Epithelial cell of proximal tubule (primary cell): ENCODE measurements around the gene DKK1. TPM values are rescaled to one million over a fixed set of nuclear protein-coding genes. Genes with fewer than 3 reads are reported as not detected.

ENCODE experiments used
- DNase-seq: peaks from one replicate; pipeline ENCODE4 v3.0.0-alpha.2; 2011; ENCODE audit warnings: low read depth
- H3K4me3 ChIP-seq: 2 replicates; pipeline ENCODE4 v1.5.1; 2011; ENCODE audit warnings: low read depth, mild to moderate bottlenecking, low read length
- total RNA-seq: library from RNA; depleted of rRNA; stranded (reverse); fragments of >200 nt; gene quantifications from 2 replicates; pipeline ENCODE4 v1.2.3, GENCODE V29; 2015
- TF ChIP-seq, protein P1 (sequence below): conservative IDR thresholded peaks from 2 replicates; pipeline ENCODE4 v1.5.1; 2012; ENCODE audit warnings: low read depth, mild to moderate bottlenecking, low read length

Gene DKK1
- total RNA-seq, 1 donor from 2014 or later: 3.2 TPM

DNA sequence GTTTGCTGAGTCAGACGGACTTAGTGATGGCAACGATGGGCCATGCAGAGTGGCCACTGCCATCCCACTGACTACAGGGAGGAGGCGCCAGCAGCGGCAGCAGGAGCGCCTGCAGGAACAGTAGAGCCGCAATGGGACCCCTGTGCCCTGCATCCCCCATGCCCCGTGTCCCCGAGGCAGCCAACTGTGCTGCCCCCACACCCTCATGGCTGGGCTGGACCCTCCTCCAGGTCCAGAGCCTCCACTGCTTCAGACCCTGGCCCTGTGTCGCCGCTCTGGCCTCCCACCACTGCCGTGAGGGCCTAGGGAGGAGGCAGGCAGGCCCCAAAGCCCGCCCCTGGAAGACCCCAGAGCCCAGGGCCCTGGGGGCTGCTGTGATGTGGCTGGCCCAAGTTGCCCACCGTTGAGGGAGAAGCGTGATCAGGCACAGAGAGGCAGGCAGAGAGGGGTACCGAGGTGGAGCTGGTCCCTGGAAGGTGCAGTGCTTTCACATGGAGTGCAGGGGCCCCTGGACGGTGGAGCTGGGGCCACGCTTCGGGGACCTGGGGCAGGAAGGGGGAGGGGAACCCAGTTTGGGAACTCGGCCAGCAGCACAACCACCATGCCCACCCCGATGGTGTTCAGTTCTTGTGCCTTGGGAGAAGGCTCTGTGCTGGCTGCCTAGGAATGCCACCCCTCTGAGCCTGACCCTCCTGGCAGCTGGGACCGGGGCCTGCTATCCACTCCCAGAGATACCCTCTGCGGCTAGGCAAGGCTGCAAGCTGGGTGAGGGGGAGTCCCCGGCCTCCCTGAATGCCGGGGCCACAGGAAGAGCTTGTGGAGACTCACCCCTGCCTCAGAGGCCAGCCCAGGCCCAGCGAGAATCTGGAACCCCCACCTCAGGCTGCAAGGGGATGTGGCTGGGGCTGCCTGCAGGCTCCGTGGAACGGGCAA is 32.6 kb downstream of the DKK1 start:
- DNase-seq: no peak
- TF ChIP-seq, protein P1, sequence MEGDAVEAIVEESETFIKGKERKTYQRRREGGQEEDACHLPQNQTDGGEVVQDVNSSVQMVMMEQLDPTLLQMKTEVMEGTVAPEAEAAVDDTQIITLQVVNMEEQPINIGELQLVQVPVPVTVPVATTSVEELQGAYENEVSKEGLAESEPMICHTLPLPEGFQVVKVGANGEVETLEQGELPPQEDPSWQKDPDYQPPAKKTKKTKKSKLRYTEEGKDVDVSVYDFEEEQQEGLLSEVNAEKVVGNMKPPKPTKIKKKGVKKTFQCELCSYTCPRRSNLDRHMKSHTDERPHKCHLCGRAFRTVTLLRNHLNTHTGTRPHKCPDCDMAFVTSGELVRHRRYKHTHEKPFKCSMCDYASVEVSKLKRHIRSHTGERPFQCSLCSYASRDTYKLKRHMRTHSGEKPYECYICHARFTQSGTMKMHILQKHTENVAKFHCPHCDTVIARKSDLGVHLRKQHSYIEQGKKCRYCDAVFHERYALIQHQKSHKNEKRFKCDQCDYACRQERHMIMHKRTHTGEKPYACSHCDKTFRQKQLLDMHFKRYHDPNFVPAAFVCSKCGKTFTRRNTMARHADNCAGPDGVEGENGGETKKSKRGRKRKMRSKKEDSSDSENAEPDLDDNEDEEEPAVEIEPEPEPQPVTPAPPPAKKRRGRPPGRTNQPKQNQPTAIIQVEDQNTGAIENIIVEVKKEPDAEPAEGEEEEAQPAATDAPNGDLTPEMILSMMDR: no peak
- H3K4me3 ChIP-seq: no peak overlapping the region

- TF ChIP-seq, protein P1: no peak
- no peak for DNase-seq
- no peak overlapping the region for H3K4me3 ChIP-seq
These were observed 33.2 kb downstream of the DKK1 start for GRCh38 chr10:52347327-52347667.

GRCh38 chr10:52348037-52348564 is 34.0 kb downstream of the DKK1 start:
- DNase-seq: no peak
- no peak overlapping the region for H3K4me3 ChIP-seq
- TF ChIP-seq, protein P1: no peak

- TF ChIP-seq, protein P1: no peak
- no peak for DNase-seq
- no peak overlapping the region for H3K4me3 ChIP-seq
These were observed 37.8 kb downstream of the DKK1 start for GRCh38 chr10:52351914-52352330.

GRCh38 chr10:52353205-52353604 is 39.1 kb downstream of the DKK1 start:
- no peak for DNase-seq
- no peak overlapping the region for H3K4me3 ChIP-seq
- TF ChIP-seq, protein P1: no peak

GRCh38 chr10:52353960-52354394 is 39.9 kb downstream of the DKK1 start:
- DNase-seq: no peak
- no peak overlapping the region for H3K4me3 ChIP-seq
- TF ChIP-seq, protein P1: no peak
